GM19023 (cell line): ENCODE data around the gene XPNPEP2.

ENCODE experiments used
- ATAC-seq: cut with Tn5 transposase; IDR thresholded peaks from one replicate; pipeline ENCODE4 v1.9.1; 2021; ENCODE audit warnings: mild to moderate bottlenecking, moderate library complexity; ENCODE audit not compliant: unreplicated experiment

XPNPEP2 gene, protein sequence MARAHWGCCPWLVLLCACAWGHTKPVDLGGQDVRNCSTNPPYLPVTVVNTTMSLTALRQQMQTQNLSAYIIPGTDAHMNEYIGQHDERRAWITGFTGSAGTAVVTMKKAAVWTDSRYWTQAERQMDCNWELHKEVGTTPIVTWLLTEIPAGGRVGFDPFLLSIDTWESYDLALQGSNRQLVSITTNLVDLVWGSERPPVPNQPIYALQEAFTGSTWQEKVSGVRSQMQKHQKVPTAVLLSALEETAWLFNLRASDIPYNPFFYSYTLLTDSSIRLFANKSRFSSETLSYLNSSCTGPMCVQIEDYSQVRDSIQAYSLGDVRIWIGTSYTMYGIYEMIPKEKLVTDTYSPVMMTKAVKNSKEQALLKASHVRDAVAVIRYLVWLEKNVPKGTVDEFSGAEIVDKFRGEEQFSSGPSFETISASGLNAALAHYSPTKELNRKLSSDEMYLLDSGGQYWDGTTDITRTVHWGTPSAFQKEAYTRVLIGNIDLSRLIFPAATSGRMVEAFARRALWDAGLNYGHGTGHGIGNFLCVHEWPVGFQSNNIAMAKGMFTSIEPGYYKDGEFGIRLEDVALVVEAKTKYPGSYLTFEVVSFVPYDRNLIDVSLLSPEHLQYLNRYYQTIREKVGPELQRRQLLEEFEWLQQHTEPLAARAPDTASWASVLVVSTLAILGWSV

DNA sequence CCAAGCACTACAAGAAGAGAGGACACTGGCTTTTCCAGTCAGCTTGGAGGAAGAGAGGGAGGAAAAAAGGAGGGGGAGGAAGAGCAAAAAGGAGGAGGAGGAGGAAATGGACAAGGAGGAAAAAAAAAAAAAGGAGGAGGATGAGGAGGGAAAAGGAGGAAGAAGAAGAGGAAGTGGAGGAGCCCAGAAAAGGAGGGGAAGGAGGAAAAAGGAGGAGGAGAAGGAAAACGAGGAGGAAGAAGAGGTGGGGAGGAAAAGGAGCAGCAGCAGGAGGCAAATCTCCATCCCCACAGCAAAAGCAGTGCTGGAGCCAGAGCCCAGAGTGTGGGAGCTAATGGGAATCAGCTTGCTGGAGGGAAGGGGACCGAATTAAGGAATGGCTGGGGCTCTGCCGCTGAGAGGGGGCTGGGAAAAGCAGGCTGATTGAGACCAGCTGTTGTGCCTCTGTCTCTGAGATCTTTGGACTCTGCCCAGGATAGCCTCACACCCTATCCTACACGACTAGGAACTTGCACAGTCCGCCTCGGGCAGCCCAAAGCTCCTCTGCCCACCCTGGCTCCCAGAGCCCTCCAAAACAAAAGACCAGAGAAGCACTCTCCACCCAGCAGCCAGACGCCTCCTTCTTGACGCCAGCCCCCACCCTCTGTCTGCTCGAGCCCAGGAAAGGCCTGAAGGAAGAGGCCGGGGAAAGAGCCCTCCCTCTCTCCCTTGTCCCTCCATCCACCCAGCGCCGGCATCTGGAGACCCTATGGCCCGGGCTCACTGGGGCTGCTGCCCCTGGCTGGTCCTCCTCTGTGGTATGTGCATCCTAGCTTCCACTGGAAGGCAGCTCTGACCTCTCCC lies at the start of gene XPNPEP2:
Gene XPNPEP2 (plus strand): TSS at position 514 of the 843 bp plus-strand sequence. CDS start 235 bp downstream, at position 749.
- ATAC-seq = no peak

DNA sequence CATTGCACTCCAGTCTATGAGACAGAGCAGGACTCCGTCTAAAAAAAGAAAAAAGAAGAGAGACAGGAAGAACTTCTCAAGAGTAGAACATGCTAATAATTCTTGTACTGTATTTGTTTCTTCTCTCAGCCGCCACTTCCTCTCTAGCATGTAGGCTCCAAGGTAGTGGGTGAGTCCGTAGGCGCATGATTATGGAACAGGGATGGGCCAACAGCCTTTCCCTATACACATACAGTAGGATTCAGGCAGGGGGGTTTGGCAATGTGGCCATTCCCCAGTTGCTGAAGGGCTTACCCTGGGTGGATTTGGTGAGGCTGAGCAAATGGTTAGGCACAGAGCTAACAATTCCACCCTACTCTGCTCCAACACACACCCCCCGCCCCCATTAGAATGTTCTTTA lies 49.0 kb upstream of the XPNPEP2 start:
- ATAC-seq = no peak

DNA sequence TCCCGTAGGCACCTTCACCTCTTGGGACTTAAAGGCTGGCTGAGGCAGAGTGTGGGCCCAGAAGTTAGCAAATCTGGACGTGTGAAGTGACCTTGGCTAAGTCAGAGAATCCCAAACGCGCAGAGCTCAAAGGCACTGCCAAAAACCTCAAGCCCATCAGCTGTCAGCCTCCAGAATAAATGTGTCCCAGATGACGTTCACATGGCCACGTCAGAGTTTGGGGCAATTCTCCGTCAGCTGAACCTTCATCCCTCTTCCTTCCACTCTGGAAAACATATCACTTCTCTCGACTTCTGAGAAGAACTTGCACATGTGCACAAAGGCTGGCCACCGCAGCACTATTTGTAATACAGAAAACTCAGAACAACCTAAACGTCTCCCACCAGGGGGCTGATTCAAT lies 48.3 kb upstream of the XPNPEP2 start:
- no peak for ATAC-seq

DNA sequence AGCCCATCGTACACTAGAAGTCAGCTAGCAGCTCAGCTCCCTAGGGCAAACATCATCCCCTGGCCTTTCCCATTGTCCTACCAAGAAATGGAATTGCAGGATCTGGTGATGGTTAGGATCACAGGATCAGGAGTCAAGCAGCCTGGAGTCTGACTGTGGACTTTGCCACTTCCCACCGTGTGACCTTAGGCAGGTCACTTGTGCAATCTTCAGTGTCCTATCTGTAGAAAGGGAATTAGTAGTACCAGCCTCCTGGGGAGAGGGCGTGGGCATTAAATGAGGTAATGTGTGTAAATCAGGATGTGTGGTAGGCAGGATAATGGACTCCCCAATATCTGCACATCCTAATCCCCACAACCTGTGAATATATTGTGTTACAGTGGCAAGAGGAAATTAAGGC lies 45.4 kb upstream of the XPNPEP2 start:
- no peak for ATAC-seq

DNA sequence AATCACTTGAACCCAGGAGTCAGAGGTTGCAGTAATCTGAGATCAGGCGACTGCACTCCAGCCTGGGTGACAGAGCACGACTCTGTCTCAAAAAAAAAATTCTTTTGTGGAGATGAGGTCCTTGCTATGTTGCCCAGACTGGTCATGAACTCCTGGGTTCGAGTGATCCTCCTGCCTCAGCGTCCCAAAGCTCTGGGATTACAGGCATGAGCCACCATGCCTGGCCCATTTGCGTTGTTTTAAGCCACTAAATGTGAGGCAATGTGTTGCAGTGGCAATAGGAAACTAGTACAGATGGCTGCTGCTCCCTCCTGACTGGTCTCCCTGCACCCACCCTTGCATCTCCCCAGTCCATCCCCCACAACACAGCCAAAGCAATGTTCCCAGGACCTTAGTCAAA lies 44.0 kb upstream of the XPNPEP2 start:
- ATAC-seq = no peak

DNA sequence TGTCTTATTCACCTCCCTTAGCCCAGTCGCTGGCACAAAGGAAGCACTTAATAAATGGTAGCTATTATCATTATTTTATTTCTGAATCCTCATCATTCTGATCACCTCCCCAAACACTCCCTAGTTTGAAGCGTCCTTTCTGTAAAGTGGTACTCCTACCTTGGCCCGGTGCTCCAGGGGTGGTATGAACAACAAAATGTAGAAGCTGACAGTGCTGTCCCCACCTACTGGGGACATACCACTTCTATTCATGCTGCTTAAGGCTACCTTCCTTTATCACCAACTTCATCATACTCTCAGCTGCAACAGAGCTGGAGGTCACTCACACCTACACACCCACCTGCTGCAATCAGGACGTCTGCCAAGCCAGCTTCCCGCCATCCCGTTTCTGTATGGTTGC lies 43.2 kb upstream of the XPNPEP2 start:
- ATAC-seq = no peak

DNA sequence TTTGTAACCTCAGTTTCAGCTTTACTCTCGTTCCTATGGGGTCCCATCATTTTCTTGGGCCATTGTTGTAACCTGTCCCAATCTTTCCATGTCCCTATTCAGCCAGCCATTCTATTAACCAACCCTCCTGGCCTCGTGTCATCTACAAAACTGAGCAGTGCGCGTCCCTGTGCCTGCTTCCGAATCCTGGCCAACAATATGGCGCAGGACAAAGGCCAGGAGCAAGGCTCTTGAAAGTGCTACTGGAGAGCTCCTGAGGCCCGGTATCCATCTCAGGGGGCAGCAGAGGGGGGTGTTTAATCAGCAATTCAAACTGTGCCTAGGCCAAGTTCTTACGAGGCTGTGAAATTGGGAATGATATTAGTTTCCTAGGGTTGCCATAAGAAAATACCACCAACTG lies 42.8 kb upstream of the XPNPEP2 start:
- ATAC-seq = no peak

DNA sequence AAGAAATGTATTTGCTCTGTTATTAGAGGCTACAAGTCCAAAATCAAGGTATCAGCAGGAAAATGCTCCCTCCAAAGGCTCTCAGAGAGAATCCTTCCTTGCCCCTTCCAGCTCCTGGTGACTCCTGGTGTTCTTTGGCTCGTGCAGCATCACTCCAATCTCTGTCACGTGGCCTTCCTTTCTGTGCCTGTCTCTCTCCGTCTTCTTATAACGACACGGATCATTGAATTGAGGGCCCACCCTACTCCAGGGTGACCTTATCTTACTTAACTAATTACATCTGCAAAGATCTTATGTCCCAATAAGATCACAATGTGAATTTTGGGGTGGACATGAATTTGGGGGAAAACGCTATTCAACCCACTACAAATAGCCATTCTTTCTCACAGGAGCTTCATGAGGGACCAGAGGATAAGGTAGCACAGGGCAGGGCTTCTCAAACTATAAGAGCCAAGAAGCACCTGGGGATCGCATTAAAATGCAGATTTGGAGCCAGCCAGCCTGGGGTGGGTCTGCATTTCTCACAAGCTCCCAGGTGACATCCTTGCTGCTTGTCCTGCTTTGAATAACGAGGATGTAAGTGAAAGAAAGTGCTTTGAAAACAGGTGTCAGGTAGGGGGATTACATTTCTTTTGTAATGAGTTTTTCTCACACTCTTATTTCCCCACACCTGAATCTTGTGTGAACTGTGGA lies 42.2 kb upstream of the XPNPEP2 start:
- no peak for ATAC-seq

DNA sequence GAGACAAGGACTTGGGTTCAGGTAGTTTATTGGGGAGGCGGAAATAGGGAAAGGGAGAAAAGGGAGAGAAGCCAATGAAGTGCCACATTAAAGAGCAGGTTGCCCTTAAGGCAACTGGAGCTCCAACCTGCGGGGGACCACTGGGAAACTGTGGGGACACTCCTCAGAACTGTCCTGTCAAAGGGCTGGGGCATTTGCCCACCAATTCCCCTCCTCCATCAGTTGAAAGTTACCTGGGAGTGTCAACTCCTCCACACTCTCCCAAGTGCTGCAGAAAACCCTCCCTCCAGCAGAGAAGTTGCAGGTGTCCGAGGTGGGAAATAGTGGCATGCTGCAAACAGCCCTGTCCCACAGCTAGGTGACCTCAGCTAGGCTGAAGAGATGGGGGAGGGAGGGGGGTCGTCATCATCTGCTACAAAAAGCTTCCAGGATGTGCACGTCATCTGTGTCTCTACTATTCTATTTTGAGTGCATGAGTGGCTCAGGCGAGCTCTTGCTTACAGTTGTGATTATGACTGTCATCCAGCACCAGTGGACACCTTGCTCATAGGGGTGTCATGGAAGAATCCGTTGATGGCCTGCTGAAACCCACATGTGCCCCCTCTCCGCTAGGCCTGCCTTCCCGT lies 41.5 kb upstream of the XPNPEP2 start:
- ATAC-seq = no peak

DNA sequence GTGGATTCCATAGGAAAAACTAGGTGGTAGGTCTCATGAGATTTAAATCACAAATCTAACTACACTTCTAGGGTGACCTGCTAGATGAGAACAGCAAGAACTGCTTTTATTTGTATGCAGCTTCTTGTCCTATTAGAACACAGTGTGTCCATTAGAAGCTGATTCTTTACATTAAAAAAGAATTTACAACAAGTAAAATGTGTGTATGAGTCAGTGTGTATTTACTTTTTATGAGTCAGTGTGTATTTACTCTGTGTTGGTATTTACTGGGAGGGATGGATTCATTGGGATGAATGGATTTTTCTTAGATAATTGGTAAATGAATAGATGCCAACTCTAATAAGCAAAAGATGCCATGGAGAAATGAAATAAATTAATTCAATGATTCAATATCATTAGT lies 40.6 kb upstream of the XPNPEP2 start:
- no peak for ATAC-seq

DNA sequence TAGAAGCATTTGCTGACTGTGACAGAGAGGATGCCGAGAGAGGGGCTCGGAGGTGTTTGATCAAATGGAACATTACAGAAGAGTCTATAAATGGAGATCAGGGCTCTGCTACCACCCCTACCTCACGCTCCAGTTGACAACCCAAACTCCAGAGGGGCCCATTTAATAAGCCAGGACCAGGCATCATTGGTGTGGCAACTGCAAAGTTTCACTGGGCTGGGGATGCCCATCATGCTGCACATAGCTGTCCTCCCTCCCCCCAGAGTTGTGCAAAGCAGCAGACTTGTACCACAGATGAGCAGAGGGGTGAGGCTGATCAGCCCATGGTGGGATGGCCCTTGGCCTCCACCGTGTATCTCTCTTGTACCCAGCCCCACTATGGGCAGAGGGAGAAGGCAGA lies 38.2 kb upstream of the XPNPEP2 start:
- ATAC-seq = no peak

DNA sequence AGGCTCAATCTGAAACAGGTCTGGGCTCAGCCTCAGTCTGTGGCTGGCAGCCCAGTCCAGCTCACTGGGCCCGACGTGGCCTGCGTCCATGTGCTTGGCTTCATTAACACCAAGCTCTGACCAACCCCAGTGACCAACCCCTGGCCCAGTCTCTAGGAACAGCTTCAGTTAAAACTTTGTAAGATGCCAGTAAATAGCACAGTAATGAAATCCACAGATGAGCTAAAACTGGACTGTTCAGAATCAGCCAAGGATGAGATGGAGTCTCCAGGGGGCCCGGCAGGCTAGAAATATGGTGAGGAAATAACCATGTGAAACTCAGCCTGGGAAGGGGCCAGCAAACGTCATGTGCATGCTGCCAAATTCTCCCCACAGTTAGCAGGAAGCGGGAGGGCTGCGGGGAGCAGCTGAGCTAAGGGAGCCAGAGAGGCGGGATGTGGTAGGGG lies 37.1 kb upstream of the XPNPEP2 start:
- ATAC-seq = no peak

DNA sequence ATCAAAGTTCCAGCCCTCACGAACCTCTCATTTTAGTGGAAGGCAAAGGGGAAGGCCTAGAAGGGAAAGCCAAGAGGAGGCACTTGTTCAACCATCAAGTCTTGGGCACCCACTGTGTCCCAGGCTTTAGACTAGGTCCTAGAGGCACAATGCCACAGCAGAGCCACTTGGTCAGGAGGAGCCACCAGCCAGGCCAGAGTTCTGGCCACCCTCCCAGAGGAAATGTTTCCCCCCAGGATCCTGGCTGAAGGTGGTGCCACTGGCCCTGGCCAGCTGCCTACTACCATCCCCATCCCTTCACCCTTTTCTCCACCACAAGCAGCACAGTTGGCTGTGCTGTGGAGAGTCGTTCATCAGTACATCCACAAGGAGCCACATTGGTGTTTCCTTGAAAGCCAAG lies 34.3 kb upstream of the XPNPEP2 start:
- ATAC-seq = no peak

DNA sequence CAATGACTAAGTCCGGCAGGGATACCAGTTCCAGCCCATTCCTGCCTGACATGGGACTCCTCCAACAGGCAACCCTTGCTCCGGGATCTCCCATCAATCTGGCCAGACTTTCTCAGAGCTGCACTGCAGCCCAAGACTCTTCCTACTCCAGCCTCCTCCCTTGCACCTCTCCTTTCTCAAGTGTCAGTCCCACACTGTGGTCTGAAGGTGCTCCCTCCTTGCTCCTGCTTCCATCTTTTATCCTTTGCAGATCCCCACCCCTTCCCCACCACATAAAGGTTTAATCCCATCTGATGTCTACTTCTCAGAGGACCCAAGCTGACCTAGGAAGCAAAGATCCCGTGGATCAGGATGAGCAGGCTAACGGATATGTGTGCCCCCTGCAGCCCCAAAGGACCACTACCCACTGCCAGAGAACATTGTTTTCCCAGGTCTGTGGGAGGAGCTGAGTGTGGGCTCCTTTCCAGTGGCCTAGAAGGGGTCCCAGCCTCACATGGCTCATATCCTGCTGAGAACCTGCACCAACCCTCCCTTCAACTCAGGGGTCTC lies 33.3 kb upstream of the XPNPEP2 start:
- no peak for ATAC-seq

DNA sequence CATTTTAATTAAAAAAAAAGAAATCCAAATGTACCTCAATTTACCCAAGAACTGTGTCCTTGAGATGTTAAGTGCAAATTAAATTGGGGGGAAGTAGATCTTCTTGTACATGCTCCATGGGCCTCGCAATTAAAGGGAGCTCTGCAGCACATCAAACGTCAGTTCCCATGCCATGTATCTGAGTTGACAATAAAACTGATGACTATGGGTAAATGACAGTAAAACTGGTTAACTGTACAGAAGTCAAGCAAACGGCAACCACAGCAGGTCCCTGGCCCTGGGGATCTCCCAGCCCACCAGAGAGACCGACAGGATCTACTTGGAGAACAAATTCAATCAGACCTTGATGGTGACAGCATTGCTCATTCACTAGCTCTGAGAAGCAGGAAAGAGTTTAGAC lies 32.8 kb upstream of the XPNPEP2 start:
- ATAC-seq = no peak

DNA sequence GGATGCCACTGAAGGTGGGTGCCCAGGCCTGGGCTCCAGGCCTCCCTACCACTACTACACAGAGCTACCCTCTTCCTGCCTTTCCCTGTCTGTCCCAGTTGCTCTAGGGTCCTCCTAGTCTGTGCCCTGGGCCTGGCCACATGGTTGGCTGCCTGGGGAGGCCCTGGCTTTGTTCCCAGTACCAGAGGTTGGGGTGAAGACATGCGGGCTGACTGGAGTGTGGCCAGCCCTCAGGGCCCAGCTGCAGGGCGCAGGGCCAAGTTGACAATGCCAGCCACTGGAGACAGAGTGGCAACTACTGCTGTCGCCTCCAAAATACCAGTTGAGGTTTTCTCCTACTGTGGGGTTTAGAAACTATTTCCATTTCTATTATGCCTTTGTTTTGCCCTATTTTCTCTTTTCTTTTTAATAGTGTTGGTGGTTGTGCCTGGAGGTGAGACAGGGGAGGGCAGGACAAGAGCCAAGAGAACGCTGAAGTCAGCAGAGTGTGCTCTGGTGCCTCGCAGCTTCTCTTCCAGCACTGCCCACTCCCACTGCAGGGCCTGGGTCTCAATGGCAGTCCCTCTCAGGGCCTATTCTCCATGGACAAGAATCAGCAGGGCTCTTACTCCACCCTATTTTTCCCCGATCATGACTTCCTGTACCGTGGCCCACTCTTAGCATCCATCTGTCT lies 32.2 kb upstream of the XPNPEP2 start:
- ATAC-seq = no peak

DNA sequence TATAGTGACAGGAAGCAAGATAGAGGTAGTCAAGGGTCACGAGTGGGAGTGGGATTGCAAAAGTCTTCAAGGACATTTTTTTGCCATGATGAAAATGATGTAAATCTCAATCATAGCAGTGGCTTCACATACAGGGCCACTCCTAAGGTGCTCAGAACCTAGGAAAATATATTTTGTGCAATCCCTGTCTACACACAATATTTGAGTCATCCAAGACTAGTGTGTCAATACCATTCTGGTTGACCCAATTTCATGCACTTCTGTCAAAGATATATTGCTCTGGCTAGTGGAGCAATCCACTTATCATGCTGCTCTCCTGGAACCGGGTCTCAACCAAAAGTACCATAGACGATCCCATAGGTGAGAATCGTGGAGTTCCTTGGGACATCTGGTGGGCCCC lies 24.2 kb upstream of the XPNPEP2 start:
- ATAC-seq = no peak

DNA sequence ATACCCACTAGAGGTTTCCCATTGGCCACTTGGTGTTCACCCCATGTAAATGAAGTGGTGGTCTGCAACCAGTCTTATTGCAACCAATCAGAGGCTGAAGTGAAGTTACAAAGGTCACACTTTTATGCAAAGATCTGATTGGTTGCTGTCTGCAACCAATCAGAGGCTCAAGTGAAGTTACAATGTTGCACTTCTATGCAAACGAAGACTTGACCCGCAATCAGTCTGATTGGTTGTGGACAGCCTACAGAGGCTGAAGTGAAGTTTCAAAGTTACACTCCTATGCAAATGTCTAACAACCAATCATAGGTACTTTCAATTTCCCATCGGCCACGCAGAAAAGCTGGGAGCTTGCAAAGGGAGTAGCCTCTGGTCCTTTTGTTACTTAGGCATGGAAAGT lies 22.3 kb upstream of the XPNPEP2 start:
- ATAC-seq = no peak

DNA sequence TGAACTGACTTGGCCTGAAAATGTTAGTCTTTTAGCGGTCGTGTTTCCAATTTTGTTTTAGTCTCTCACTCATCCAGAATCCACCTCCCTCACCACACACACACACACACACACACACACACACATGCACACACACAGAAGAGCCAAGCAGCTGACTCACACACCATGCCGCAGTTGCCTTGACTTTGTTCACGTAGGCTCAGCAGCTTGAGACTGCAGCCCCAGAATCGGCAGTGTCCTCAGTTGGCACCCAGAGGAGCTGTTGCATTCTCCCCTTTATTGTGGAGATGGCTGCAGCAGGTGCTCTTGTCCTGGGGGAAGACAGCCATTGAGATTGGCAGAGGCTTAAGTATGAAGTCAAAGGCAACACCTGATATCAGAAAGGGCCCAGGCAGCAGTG lies 20.9 kb upstream of the XPNPEP2 start:
- ATAC-seq = no peak

DNA sequence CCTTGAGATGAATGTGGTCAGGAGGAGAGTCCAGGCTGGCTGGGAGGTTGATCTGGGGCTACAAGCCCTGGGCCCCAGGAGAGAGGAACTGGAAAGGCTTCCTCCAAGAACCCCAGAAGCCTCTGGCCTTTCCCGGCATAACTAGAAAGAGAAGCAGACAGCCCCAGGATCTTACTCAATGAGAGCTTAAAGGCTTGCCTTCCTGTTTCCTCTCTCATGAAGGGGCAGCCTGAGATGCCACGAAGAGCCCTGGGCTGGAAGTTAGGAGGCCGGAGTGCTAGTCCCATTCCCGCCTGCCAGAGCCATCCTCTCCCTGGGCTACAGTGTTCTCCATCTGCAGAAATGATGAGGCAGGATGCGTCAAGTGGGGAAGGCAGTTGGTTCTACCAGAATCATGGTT lies 20.1 kb upstream of the XPNPEP2 start:
- no peak for ATAC-seq
